Stimulated activated CD4-positive, alpha-beta T cell treated with anti-CD3 and anti-CD28 coated beads, Interleukin-15, amount 100 ng/mL, for 48 hours (primary cell): Measurements from ENCODE around the gene CFAP97.

Experiments used
- DNase-seq, 2 donors: peaks; one replicate each; pipeline ENCODE4 v3.0.0-alpha.2; 2020; ENCODE audit warnings: low read depth in 2 of 2

The CFAP97 gene

GRCh38 chr4:185110375-185110823, 93.4 kb downstream of the CFAP97 start:
- DNase-seq: no peak

- no peak for DNase-seq
Observed at GRCh38 chr4:185109736-185110135, 94.1 kb downstream of the CFAP97 start.
